Nephron progenitor cell (in vitro differentiated cells): ENCODE results near the gene EPC2.
"Not testable (repeated sequence)": the region's sequence is repeated elsewhere in the genome, so short reads cannot be mapped to it uniquely, and the experiment has no call there.

Source experiments
- DNase-seq: peaks from one replicate; pipeline ENCODE4 v3.0.0; 2021
- H3K27ac Mint-ChIP-seq: 2 replicates; pipeline ENCODE4 v1.8.0; 2021; ENCODE audit warnings: mild to moderate bottlenecking, moderate library complexity, mixed read lengths
- H3K27me3 Mint-ChIP-seq: 2 replicates; pipeline ENCODE4 v1.8.0; 2021; ENCODE audit warnings: mild to moderate bottlenecking, low read depth, mixed read lengths; ENCODE audit not compliant: poor library complexity
- H3K36me3 Mint-ChIP-seq: 2 replicates; pipeline ENCODE4 v1.8.0; 2021; ENCODE audit warnings: low read depth, mixed read lengths
- H3K4me1 Mint-ChIP-seq: 2 replicates; pipeline ENCODE4 v1.8.0; 2021; ENCODE audit warnings: mixed read lengths
- H3K4me3 Mint-ChIP-seq: 2 replicates; pipeline ENCODE4 v1.8.0; 2021; ENCODE audit warnings: mild to moderate bottlenecking, moderate library complexity, mixed read lengths
- H3K9me3 Mint-ChIP-seq: 2 replicates; pipeline ENCODE4 v1.8.0; 2021; ENCODE audit warnings: mild to moderate bottlenecking, moderate library complexity, mixed read lengths
- TF ChIP-seq, protein P1 (sequence below): fragments of 200-600 bp; sonication (generic); IDR thresholded peaks from 2 replicates; pipeline ENCODE4 v1.5.0; 2021; ENCODE audit warnings: antibody characterized with exemption

Gene EPC2

DNA sequence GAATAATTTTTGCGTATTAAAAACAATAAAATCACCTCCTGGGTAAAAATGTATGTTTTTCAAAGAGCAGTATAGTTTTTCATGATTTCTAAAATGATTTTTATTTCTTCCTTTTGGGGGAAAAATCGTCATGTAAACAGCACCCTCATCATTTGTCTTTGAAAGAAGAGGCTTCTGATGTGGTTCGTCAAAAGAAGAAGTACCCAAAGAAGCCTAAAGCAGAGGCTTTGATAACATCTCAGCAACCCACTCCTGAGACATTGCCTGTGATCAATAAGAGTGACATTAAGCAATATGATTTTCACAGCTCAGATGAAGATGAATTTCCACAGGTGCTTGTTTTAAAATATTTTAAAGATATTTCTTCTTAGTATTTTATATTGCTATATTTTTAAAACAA lies 120.3 kb downstream of the EPC2 start:
- Mint-ChIP-seq H3K4me3 (no peak overlapping the region), H3K27me3 (no peaks in the 10 kb centered on the region), H3K4me1 (peaks cover 8% of the 10 kb centered on the region), H3K9me3 (no peaks in the 10 kb centered on the region), H3K27ac (no peak overlapping the region), H3K36me3 (peaks cover 35% of the 10 kb centered on the region)
- TF ChIP-seq, protein P1, sequence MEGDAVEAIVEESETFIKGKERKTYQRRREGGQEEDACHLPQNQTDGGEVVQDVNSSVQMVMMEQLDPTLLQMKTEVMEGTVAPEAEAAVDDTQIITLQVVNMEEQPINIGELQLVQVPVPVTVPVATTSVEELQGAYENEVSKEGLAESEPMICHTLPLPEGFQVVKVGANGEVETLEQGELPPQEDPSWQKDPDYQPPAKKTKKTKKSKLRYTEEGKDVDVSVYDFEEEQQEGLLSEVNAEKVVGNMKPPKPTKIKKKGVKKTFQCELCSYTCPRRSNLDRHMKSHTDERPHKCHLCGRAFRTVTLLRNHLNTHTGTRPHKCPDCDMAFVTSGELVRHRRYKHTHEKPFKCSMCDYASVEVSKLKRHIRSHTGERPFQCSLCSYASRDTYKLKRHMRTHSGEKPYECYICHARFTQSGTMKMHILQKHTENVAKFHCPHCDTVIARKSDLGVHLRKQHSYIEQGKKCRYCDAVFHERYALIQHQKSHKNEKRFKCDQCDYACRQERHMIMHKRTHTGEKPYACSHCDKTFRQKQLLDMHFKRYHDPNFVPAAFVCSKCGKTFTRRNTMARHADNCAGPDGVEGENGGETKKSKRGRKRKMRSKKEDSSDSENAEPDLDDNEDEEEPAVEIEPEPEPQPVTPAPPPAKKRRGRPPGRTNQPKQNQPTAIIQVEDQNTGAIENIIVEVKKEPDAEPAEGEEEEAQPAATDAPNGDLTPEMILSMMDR: no peak
- DNase-seq: no peak

DNA sequence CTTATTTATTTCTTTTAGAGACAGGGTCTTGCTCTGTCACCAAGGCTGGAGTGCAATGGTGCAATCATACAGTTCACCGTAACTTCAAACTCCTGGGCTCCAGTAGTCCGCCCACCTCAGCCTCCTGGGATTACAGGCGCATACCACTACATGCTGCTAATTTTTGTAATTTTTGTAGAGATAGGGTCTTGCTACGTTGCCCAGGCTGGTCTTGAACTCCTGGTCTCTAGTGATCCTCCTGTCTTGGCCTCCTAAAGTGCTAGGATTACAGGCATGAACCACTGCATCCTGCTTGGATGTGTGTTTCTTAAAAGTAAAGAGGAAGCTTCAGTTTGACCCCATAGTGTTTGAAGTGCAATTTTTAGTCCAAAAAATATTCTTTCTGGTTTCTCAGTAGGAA lies 125.5 kb downstream of the EPC2 start:
- DNase-seq: no peak
- Mint-ChIP-seq H3K27ac (no peak overlapping the region), H3K4me1 (no peaks in the 10 kb centered on the region), H3K36me3 (peaks cover 59% of the 10 kb centered on the region), H3K27me3 (no peaks in the 10 kb centered on the region), H3K4me3 (no peak overlapping the region), H3K9me3 (no peaks in the 10 kb centered on the region)
- TF ChIP-seq, protein P1: no peak

DNA sequence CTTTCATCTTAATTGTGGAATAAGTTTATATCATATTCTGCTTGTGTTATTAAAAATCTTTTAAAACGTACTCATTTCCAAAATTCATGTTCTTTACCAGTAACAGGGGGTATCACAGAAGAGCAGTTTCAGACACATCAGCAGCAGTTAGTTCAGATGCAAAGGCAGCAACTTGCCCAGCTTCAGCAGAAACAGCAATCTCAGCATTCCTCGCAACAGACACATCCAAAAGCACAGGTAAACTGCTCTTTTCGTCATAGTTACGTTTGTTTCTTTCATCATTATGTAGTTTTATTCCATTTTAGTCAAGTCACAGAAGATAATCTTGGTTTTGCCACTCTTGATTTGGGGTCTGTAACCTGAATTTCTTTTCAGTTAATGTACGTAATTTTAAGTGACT lies 137.0 kb downstream of the EPC2 start:
- H3K9me3 Mint-ChIP-seq: no peaks in the 10 kb centered on the region
- no peaks in the 10 kb centered on the region for H3K27me3 Mint-ChIP-seq
- TF ChIP-seq, protein P1: no peak
- no peak for DNase-seq
- peaks cover 47% of the 10 kb centered on the region for H3K36me3 Mint-ChIP-seq
- H3K4me3 Mint-ChIP-seq: no peak overlapping the region
- no peak overlapping the region for H3K27ac Mint-ChIP-seq
- H3K4me1 Mint-ChIP-seq: no peaks in the 10 kb centered on the region

DNA sequence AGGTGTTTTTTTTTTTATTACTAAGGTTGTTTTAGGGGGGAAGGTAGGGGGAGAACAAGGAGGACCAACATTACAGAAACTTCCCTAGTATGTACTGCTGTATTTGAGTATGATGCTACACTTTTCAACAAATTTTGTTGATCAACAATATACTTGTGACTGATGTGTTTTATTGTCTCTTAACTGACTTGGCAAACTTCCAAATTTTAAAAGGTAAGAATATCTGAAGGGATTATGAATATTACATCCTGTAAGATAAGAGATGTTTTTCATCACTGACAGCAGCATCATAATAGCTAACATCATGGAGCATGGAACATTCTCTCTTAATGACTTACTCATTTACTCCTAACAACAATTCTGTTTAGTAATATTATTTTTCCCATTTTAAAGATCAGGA lies 144.5 kb downstream of the EPC2 start:
- no peak for DNase-seq
- peaks cover 46% of the 10 kb centered on the region for H3K36me3 Mint-ChIP-seq
- H3K4me3 Mint-ChIP-seq: no peak overlapping the region
- no peaks in the 10 kb centered on the region for H3K4me1 Mint-ChIP-seq
- H3K27me3 Mint-ChIP-seq: no peaks in the 10 kb centered on the region
- H3K27ac Mint-ChIP-seq: no peak overlapping the region
- TF ChIP-seq, protein P1: no peak
- H3K9me3 Mint-ChIP-seq: no peaks in the 10 kb centered on the region

DNA sequence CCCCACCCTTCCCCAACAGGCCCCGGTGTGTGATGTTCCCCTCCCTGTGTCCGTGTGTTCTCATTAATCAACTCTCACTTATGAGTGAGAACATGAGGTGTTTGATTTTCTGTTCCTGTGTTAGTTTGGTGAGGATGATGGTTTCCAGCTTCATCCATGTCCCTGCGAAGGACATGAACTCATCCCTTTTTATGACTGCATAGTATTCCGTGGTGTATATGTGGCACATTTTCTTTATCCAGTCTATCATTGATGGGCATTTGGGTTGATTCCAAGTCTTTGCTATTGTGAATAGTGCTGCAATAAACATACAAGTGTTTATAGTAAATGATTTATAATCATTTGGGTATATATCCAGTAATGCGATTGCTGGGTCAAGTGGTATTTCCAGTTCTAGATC lies 145.6 kb downstream of the EPC2 start:
- DNase-seq, H3K9me3 Mint-ChIP-seq, H3K4me1 Mint-ChIP-seq, H3K27ac Mint-ChIP-seq, H3K27me3 Mint-ChIP-seq, H3K4me3 Mint-ChIP-seq: not testable (repeated sequence)
- H3K36me3 Mint-ChIP-seq: peaks cover 35% of the 10 kb centered on the region

DNA sequence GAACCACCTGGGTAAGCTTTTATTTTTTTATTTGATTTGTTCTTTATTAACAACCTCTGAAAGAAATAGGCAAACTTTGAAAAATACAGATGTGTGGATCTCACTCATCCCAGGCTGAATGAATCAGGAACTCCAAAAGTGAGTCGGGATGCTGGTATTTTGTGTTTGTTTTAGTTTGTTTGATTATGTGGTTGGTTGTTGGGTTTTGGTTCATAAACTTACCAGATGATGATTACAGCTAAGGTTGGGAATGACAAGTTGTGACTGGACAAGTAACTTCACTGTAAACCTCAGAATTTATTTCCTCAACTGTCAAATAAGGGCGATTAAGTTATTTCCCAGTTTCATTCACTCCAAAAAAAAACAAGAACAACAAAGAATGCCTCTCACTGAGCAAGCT lies 150.0 kb downstream of the EPC2 start:
- TF ChIP-seq, protein P1: no peak
- Mint-ChIP-seq H3K36me3 (peaks cover 14% of the 10 kb centered on the region), H3K4me1 (no peaks in the 10 kb centered on the region), H3K27ac (no peak overlapping the region), H3K4me3 (no peak overlapping the region), H3K9me3 (no peaks in the 10 kb centered on the region), H3K27me3 (no peaks in the 10 kb centered on the region)
- no peak for DNase-seq
